Measurements from ENCODE around the gene GALNT9.
"Not testable (repeated sequence)": the region's sequence is repeated elsewhere in the genome, so short reads cannot be mapped to it uniquely, and the experiment has no call there.

GALNT9 gene

DNA sequence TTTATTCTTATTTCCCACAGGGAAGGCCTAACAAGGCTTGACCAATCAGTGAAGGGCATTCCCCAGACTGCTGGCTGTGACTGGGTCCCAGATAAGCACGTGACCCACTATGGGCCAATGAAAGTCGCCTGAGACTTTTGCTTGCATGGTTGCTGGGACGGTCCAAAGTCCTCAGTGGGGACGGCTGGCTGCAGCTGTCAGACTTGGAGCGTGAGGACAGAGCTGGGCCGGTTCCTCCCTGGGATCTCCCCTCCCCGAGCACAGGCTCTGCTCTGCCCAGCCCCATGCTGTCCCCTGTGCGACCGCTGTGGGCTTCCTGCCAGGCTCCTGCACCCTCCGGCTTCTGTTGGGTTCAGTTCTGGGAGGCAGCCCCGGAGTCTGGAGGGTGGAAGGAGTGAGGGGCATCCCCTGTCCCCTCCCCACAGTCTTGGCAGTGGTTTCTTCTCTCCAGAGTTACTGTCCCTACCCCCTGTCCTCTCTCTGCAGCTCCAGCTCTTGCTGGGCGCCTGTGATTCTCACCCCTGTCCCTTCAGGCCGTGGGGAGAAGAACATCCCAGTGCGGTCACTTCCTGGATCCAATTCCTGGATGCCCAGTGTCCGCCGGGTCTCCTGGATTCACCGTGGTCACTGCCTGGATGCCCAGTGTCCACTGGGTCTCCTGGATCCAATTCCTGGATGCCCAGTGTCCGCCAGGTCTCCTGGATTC, 50.1 kb downstream of the GALNT9 start:
- DNase-seq (ENCODE audit: low spot score) = no peak

GRCh38 chr12:132278401-132279183, 50.8 kb downstream of the GALNT9 start:
- DNase-seq (ENCODE audit: low spot score) = no peak

DNA sequence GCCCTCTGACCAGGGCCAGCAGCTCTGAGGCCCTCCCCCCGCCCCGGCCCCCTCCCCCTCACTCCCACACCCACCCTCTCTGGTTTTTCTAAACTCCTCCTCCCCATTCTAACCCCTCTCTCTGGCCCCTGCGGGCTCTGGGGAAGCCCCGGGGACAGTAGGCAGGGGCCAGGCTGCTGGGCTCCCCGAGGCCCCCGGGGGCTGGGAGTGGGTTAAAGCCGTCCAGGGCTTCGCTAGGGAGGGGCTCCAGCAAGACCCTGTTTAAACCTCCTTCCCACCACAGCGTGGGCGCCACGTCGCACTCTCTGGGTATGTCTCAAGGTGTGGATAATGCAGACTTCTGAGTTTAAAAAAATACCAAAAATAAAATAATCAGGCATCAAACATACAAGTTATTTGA, 51.4 kb downstream of the GALNT9 start:
- no peak for DNase-seq (ENCODE audit: low spot score)

- DNase-seq (ENCODE audit: low spot score) = no peak
These were observed 51.9 kb downstream of the GALNT9 start for GRCh38 chr12:132277374-132277941.

DNA sequence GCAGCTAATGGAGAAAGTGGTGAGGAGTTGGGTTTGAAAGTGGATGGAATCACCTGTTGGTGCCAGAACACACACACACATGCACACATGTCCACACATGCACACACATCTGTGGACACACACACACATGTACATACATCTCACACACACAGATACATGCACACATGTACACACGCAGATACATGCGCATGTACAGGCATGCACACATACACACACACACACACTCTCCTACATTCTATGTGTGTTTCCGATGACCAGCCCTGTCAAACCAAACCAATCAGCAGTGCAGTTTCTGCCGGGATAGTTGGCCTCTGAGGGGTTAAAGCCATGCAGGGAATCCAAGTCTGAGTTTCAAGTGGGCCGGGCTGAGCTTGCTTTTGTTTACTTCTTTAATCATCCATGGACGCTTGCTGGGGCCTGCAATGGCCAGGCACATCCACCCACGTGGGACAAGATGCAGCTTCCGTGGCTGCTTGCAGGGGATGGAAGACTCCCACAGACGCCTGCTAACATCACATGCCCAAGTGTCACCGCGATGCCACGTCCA, 52.5 kb downstream of the GALNT9 start:
- DNase-seq (ENCODE audit: low spot score) = no peak

DNA sequence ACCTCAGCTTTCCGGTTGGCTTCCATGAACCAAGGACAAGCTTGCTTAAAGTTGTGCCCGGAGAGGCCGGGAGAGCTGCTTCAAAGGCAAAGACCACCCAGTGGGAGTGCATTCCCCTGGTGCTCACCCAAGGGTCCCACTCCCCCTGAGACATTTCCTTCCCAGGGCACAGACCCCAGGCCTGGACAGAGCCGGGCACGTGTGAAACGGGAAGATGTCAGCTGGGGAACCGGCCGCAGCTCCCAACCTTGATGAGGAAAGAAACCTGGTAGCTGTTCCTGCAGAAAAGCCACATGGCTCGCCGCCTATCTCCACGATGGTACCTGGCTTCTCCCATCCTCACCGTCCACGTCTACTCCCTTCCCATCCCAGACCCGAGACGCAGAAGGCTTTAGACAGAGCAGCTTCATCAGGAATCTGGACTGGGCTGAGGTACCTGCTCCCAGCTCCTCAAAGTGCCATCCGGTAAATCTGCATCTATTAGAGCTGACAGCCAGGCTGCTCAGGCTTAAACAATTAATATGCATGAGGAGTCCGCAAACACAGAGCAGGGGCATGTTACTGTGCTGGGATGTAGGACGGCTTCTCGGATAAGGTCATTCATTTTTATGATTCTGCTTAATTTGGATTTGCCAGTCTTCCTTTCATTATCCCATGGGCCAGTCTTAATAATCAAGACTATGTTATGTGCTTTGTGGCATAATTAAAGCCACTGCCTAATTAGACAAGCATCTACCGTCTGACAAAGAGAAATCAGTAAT, 53.1 kb downstream of the GALNT9 start:
- no peak for DNase-seq (ENCODE audit: low spot score)

DNA sequence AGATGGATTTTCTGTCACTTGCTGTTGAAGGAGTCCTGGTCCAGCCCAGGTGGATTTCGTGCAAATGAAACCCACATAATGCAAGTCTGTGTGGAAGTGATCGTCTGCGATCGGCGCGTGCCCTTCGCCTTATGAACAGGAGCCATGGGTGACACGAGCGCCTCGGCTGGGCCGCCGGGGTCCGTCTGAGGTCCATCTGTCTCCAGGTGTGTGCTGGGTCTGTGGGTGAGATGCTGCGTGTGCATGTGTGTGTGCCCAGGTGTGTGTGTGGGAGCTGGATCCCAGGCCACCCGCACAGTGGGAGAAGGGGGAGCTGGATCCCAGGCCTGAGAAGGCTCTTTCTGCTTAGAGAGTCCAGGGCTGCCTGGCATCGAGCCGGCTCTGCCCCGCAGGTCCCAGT, 53.8 kb downstream of the GALNT9 start:
- DNase-seq (ENCODE audit: low spot score) = no peak

DNA sequence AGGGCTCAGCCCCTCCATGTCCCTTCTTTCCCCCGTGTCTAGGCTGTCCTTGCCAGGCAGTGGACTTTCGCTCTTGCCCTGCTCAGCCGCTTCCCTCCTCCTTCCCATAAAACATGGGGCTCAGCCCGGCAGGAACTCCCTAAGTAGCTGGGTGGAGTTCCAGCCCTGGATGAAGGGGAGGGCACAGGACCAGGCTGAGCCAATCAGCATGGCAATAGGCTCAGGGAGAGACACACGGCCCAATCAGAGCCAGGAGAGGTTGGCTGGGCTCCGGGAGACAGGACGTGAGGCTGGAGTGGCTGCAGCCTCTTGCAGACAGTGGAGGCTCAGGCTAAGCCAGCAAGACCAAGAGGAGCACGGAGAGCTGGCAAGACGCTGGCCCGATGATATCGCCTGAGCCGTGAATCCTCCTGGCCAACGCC, 54.3 kb downstream of the GALNT9 start:
- no peak for DNase-seq (ENCODE audit: low spot score)

DNA sequence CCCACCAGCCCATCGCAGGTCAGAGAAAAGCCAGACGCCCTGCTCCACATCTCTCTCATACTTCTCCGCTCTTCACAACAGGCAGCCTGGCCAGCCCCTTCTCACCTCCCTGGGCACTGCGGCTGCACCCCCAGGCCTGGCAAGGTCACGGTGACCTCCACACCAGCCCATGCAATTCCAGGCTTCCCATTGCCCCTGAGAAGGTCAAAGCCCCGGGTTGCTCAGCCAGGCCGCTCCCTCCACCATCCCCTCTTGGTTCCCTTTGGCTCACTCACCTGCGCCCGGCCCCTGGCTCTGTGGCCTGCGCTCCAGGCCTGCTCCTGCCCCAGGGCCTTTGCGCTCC, 55.4 kb downstream of the GALNT9 start:
- DNase-seq (ENCODE audit: low spot score) = no peak

DNA sequence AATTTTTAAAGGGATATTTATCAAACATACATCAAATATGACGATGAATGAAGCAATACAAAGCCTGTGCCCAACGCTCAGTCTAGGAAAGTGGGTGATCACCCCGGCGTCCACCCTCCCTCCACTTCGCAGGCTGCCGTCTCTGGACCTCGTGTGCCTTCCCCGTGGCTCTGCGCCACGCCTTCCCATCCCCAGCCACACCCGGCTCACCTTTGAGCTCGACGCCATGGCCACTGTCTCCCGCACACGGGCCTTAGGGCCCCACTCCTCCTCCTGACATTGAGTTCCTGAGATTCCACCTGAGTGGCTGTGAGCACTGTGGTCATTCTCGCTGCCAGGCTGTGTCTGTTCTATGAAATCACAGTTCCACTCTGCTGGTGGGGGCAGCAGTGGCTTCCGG, 56.7 kb downstream of the GALNT9 start:
- no peak for DNase-seq (ENCODE audit: low spot score)

DNA sequence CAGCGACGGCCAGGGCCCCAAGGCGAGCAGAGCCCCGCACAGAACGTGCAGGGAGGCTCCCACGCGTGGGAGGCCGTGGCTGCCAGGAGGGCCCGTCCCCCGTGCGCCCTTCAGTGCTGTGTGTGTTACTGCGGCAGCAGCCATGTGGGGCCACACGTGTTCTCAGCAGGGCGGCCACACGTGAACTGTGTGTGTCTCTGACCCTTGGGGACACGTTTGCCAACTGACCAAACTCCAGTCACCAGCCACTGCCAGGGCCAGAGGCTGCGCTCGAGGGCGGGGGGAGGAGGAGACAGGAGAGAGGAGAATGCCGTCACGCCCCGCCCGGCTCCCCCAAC, 57.7 kb downstream of the GALNT9 start:
- DNase-seq (ENCODE audit: low spot score) = no peak

- DNase-seq (ENCODE audit: low spot score) = no peak
These were observed 58.2 kb downstream of the GALNT9 start for GRCh38 chr12:132270969-132271754.

- DNase-seq (ENCODE audit: low spot score) = no peak
These were observed 58.9 kb downstream of the GALNT9 start for GRCh38 chr12:132270516-132270915.

GRCh38 chr12:132269271-132269968, 60.0 kb downstream of the GALNT9 start:
- DNase-seq (ENCODE audit: low spot score) = no peak

DNA sequence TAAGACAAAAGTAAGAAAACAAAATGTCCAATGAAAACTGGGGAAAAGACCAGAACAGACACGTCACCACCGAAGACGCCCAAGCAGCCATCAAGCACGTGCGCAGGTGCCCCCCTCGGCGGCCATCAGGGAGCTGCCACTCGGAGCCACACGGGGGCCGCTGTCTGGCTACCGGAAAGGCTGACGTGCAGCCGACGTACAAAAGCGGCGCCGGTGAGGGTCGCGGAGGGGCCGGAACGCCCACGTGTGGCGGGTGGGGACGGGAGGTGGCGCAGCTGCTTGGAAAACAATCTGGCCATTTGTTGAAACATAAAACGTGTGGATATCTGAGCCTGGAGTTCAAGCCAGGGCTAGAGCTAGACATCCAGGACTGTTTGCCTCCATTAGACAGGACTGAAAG, 60.7 kb downstream of the GALNT9 start:
- DNase-seq (ENCODE audit: low spot score) = no peak

GRCh38 chr12:132267873-132268272, 61.5 kb downstream of the GALNT9 start:
- no peak for DNase-seq (ENCODE audit: low spot score)

GRCh38 chr12:132266802-132267201, 62.6 kb downstream of the GALNT9 start:
- no peak for DNase-seq (ENCODE audit: low spot score)

- no peak for DNase-seq (ENCODE audit: low spot score)
These were observed 63.0 kb downstream of the GALNT9 start for GRCh38 chr12:132266370-132266769.

DNA sequence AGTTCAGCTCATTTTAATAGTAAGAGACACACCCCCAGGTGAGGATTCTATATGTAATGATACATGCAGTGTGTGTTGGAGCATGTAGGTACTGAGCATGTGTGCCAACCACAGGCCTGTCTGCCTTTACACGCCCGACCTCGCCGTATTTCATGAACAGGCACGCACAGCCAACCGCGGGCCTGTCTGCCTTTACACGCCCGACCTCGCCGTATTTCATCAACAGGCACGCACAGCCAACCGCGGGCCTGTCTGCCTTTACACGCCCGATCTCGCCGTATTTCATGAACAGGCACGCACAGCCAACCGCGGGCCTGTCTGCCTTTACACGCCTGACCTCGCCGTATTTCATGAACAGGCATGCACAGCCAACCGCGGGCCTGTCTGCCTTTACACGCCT, 63.6 kb downstream of the GALNT9 start:
- DNase-seq (ENCODE audit: low spot score) = not testable (repeated sequence)

DNA sequence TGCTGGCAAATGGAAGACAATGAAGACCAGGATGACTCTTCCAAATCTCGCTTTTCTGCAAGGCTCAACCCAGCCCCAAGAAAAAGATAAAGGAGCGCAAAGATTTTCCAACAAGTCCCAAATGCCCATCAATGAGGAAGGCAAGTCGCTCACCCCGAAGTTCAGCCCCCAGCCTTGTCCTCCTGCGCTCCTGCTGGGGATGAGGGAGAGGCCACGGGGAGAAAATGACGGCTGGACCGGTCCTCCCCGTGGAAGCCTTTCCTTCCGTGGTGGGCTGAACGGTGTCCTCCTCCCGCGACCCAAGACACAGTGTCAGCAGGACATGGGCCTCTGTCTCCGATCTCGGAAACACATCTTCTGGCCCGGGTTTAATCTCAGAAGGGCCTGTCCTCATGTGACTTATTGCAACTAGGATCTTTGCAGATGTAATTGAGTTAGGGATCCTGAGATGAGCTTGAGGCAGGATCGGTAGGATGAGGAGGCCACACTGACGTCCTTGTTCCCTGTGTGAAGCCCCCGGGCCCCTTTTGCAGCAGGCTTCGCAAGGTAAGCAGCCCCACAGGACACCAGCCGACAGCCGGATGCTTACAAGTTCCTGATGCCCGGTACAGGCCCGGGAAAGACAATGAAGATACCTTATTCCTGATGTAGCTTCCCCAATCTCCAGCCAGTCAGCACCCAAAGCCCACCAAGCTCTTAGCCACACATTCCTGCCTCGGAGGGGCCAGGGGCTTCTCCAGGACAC, 64.2 kb downstream of the GALNT9 start:
- no peak for DNase-seq (ENCODE audit: low spot score)

Measured in activated CD4-positive, alpha-beta T cell treated with anti-CD3 and anti-CD28 coated beads, Interleukin-2, Interleukin-4, amounts not matched to agents 100 ng/mL and 50 ng/mL, durations not matched to agents 16 hours and 8 hours (primary cell).